HepG2 (cell line): ENCODE data around the gene PTEN. TPM values are rescaled to one million over a fixed set of nuclear protein-coding genes. Genes with fewer than 3 reads are reported as not detected.

Source experiments
- ATAC-seq: fragments of 200-7000 bp; cut with Tn5 transposase; 3 replicates; pipeline ENCODE4 v1.9.1; 2020; ENCODE audit warnings: mild to moderate bottlenecking, moderate library complexity
- BruUV-seq: library from RNA; stranded (reverse); fragments of 400-500 nt; replicated peaks from 2 replicates; lab custom pipeline; 2021; lab: Mats Ljungman, UMichigan
- CTCF ChIA-PET: fragments of 300-600 bp; formaldehyde crosslinking; extraction: SDS; loops from one replicate; lab custom pipeline; 2021; ENCODE audit warnings: low total read pairs, inconsistent platforms, low intra/inter-chr PET ratio; lab: Yijun Ruan, JAX
- POLR2A ChIA-PET: fragments of 350-600 bp; sonication (Branson Sonifier 250); formaldehyde crosslinking; loops from one replicate; lab custom pipeline; 2020; ENCODE audit warnings: antibody characterized with exemption, inconsistent platforms; lab: Yijun Ruan, JAX
- DNase-seq: peaks from one replicate; pipeline ENCODE4 v3.0.0-alpha.2; 2015; ENCODE audit warnings: low spot score
- FAIRE-seq: peaks from 3 replicates; lab custom pipeline; 2011; peaks lifted over from hg19 to GRCh38; lab: Jason Lieb, UNC
- H2AFZ ChIP-seq: one replicate; pipeline ENCODE4 v1.6.1; 2011; ENCODE audit warnings: low read length, inconsistent platforms
- H3K27ac ChIP-seq: fragments of 300-600 bp; 3 replicates; pipeline ENCODE4 v1.8.0; 2011; ENCODE audit warnings: mixed run types, mild to moderate bottlenecking, mixed read lengths, low read length, inconsistent platforms; ENCODE audit not compliant: insufficient read depth; ENCODE audit errors: extremely low read length
- H3K27me3 ChIP-seq, 2 experiments: fragments of 200-600 bp in 1 of 2; 2 replicates in 1 of 2; 3 replicates in 1 of 2; pipeline versions ENCODE4 v1.6.0 to v1.8.0; 2011; ENCODE audit warnings: low read length in 2 of 2, mild to moderate bottlenecking in 2 of 2, moderate library complexity in 2 of 2, inconsistent platforms in 1 of 2; ENCODE audit not compliant: insufficient read depth in 2 of 2, control insufficient read depth in 1 of 2
- H3K36me3 ChIP-seq, 2 experiments: fragments of 200-600 bp in 1 of 2; replicated peaks in 1 of 2; 2 replicates in 1 of 2; 3 replicates in 1 of 2; pipeline versions ENCODE4 v1.5.1 to v1.8.0; 2011; ENCODE audit warnings: low read length in 2 of 2, inconsistent platforms in 1 of 2; ENCODE audit not compliant: insufficient read depth in 2 of 2, control insufficient read depth in 1 of 2
- H3K4me1 ChIP-seq: 2 replicates; pipeline ENCODE4 v1.5.1; 2012; ENCODE audit warnings: low read length, inconsistent platforms; ENCODE audit not compliant: insufficient read depth
- H3K4me2 ChIP-seq: 2 replicates; pipeline ENCODE4 v1.6.0; 2011; ENCODE audit warnings: low read depth, low read length, inconsistent platforms
- H3K4me3 ChIP-seq, 3 experiments: fragments of 200-600 bp in 1 of 3; sonication (generic), shearing (Covaris generic) in 1 of 3; replicated peaks in 1 of 3; 2 replicates each; pipeline ENCODE4 v1.5.1; 2011 to 2016; ENCODE audit warnings: low read length in 3 of 3, inconsistent platforms in 2 of 3, low read depth in 2 of 3, mild to moderate bottlenecking in 2 of 3, control low read depth in 1 of 3, mixed read lengths in 1 of 3; ENCODE audit not compliant: insufficient read depth in 1 of 3
- H3K79me2 ChIP-seq: one replicate; pipeline ENCODE4 v1.6.1; 2011; ENCODE audit warnings: low read length, inconsistent platforms; ENCODE audit not compliant: insufficient read depth
- H3K9ac ChIP-seq: 2 replicates; pipeline ENCODE4 v1.6.0; 2011; ENCODE audit warnings: mild to moderate bottlenecking, low read depth, low read length, inconsistent platforms; ENCODE audit not compliant: insufficient read depth
- H3K9me3 ChIP-seq: 2 replicates; pipeline ENCODE4 v1.5.1; 2012; ENCODE audit warnings: mild to moderate bottlenecking, low read length
- H4K20me1 ChIP-seq: 2 replicates; pipeline ENCODE4 v1.6.0; 2011; ENCODE audit warnings: inconsistent platforms, mild to moderate bottlenecking, low read length, moderate library complexity; ENCODE audit not compliant: insufficient read depth
- ARID4A ChIP-seq: sonication (generic); formaldehyde crosslinking; IDR thresholded peaks from 2 replicates; pipeline ENCODE4 v1.5.0; 2020; ENCODE audit warnings: mild to moderate bottlenecking, missing genetic modification reagents, borderline replicate concordance
- EZH2 ChIP-seq: conservative IDR thresholded peaks from 2 replicates; pipeline ENCODE4 v1.6.1; 2012; ENCODE audit warnings: mild to moderate bottlenecking, low read depth, low read length, moderate library complexity
- RFXANK ChIP-seq: IDR thresholded peaks from 2 replicates; pipeline ENCODE4 v1.6.1; 2016
- SIN3A ChIP-seq: IDR thresholded peaks from 2 replicates; pipeline ENCODE4 v1.6.1; 2011; ENCODE audit warnings: low read depth, mild to moderate bottlenecking, control low read depth, low read length, borderline replicate concordance
- TBX2 ChIP-seq: sonication (generic); formaldehyde crosslinking; IDR thresholded peaks from 2 replicates; pipeline ENCODE4 v1.5.0; 2020; ENCODE audit warnings: missing genetic modification reagents, mild to moderate bottlenecking, borderline replicate concordance
- ZNF3 ChIP-seq: IDR thresholded peaks from 2 replicates; pipeline ENCODE4 v1.7.0; 2017; ENCODE audit warnings: inconsistent platforms
- ZNF33A ChIP-seq: sonication (generic); formaldehyde crosslinking; IDR thresholded peaks from 2 replicates; pipeline ENCODE4 v1.5.1; 2020; ENCODE audit warnings: missing genetic modification reagents, mild to moderate bottlenecking, moderate library complexity, borderline replicate concordance
- ZNF547 ChIP-seq: sonication (generic); formaldehyde crosslinking; IDR thresholded peaks from 2 replicates; pipeline ENCODE4 v1.5.1; 2020; ENCODE audit warnings: mild to moderate bottlenecking, missing genetic modification reagents
- ZNF770 ChIP-seq: sonication (generic); formaldehyde crosslinking; IDR thresholded peaks from 2 replicates; pipeline ENCODE4 v1.5.0; 2020; ENCODE audit warnings: mild to moderate bottlenecking, missing genetic modification reagents
- WGBS: methylation state at CpG from one replicate; pipeline ENCODE4 v1.1.6; 2017; ENCODE audit warnings: low lambda C conversion rate; 5-methylcytosine and 5-hydroxymethylcytosine counted together
- in situ Hi-C: cut with HindIII; loops from 2 replicates; pipeline ENCODE4 v1.10.0; 2017; ENCODE audit warnings: low pct_unique_long_range_greater_than_20kb; ENCODE audit not compliant: extremely low pct_ligation_motif_present
- intact Hi-C: fragments of 100-400 bp; cut with micrococcal nuclease; formaldehyde crosslinking; loops from one replicate; pipeline ENCODE4 v1.10.0; 2022; ENCODE audit not compliant: unreplicated experiment
- polyA plus RNA-seq, 8 experiments: library from polyadenylated mRNA; depleted of rRNA in 3 of 8; stranded (reverse) in 7 of 8; unstranded in 1 of 8; fragments of >200 nt; fragmentation: Illumina TruSeq in 4 of 8; extraction: Trizol in 4 of 8; gene quantifications; 2 replicates each; pipeline versions ENCODE4 v1.2.1 to v1.2.3, GENCODE V29; 2011 to 2016; ENCODE audit warnings: low read depth in 4 of 8, missing spikeins in 1 of 8, mixed read lengths in 1 of 8; ENCODE audit not compliant: insufficient read depth in 1 of 8
- total RNA-seq, 5 experiments: library from RNA; depleted of rRNA; stranded (reverse); fragments of >200 nt; fragmentation: Illumina TruSeq; extraction: Trizol; gene quantifications; 2 replicates each; pipeline ENCODE4 v1.2.3, GENCODE V29; 2016; ENCODE audit warnings: low read depth in 1 of 5
- TF ChIP-seq, protein P1 (sequence below): IDR thresholded peaks from 2 replicates; pipeline ENCODE4 v1.6.1; 2016; ENCODE audit warnings: mild to moderate bottlenecking, missing biosample characterization, missing genetic modification reagents
- TF ChIP-seq, protein P2 (sequence below): sonication (generic); formaldehyde crosslinking; IDR thresholded peaks from 2 replicates; pipeline ENCODE4 v1.4.0; 2020; ENCODE audit warnings: low read depth, mild to moderate bottlenecking, missing genetic modification reagents

The PTEN gene
- total and polyA plus RNA-seq, 2 of the 13 experiments (the other 11 are each of a cell fraction or from before 2014, with no cell fraction given): 30.3 to 61.3 TPM

GRCh38 chr10:87918254-87918859, 54.9 kb downstream of the PTEN start (continued):
- TF ChIP-seq EZH2 (no peak), ZNF33A (CRISPR knock-in tag) (no peak), TBX2 (no peak), RFXANK (CRISPR knock-in tag) (no peak), SIN3A (no peak)
- TF ChIP-seq, protein P1, sequence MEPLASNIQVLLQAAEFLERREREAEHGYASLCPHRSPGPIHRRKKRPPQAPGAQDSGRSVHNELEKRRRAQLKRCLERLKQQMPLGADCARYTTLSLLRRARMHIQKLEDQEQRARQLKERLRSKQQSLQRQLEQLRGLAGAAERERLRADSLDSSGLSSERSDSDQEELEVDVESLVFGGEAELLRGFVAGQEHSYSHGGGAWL: no peak
- TF ChIP-seq, protein P2, sequence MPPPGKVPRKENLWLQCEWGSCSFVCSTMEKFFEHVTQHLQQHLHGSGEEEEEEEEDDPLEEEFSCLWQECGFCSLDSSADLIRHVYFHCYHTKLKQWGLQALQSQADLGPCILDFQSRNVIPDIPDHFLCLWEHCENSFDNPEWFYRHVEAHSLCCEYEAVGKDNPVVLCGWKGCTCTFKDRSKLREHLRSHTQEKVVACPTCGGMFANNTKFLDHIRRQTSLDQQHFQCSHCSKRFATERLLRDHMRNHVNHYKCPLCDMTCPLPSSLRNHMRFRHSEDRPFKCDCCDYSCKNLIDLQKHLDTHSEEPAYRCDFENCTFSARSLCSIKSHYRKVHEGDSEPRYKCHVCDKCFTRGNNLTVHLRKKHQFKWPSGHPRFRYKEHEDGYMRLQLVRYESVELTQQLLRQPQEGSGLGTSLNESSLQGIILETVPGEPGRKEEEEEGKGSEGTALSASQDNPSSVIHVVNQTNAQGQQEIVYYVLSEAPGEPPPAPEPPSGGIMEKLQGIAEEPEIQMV (CRISPR knock-in tag): no peak

DNA sequence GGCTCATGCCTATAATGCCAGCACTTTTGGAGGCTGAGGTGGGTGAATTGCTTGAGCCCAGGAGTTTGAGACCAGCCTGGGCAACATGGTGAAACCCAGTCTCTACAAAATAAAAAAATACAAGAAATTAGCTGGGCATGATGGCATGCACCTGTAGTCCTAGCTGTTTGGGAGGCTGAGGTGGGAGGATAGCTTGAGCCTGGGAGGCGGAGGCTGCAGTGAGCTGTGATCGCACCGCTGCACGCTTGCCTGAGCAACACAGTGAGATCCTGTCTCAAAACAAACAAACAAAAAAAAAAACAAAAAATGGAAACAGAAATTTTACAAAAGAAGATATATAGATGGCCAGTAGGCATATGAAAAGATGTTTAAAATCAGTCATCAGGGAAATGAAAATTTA, 57.1 kb downstream of the PTEN start:
- Histone ChIP-seq H3K79me2 (peaks cover 55% of the 10 kb centered on the region), H3K9me3 (no peaks in the 10 kb centered on the region), H3K4me2 (no peak overlapping the region), H3K27ac (no peak overlapping the region), H3K4me1 (peaks cover 6% of the 10 kb centered on the region; the same call in 1 of the 2 replicates), H3K9ac (no peak overlapping the region), H4K20me1 (no peaks in the 10 kb centered on the region), H3K27me3 (no peaks in the 10 kb centered on the region), H3K36me3 (peaks cover 0 to 6% of the 10 kb centered on the region in 2 experiments; a peak in 3 of 5 replicates), H3K4me3 (no peak overlapping the region), H2AFZ (no peak overlapping the region)
- DNase-seq (no peak), FAIRE-seq (no peak), ATAC-seq (no peak)
- CTCF ChIA-PET: no interaction called here
- BruUV-seq: no TSS peak
- in situ Hi-C loops: no loop called here
- TF ChIP-seq ZNF547: no peak
- peak; percentile 28; the same call in 1 of the 2 replicates for TF ChIP-seq ZNF3 (CRISPR knock-in tag)
- TF ChIP-seq ZNF770 (CRISPR knock-in tag): peak; percentile 72
- TF ChIP-seq ARID4A (CRISPR knock-in tag): no peak
- POLR2A ChIA-PET: no interaction called here
- intact Hi-C loops: no loop called here
- WGBS: 99% methylated on average over 4 of the region's 4 CpGs
